ENCODE measurements around the gene LYPD6.

DNA sequence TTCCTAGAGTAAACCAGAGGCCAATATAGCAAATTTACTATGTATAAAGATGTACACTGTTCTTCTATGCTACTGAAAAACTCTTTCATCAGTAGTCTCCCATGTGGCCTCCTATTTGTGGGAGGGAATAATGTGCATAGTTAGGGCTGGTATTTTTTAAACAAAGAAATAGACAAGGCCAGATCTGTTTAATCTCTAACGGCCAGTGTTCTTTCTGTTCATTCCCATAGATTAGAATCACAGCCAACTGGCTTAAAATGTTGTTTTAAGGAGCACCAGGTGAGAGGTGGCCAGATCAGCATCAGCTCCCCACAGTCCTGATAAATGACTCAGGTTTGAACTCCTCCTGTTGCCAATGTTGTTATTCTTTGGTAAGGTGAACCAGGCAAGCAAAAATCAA lies 12.1 kb downstream of the LYPD6 start:
- TF ChIP-seq CTCF (IDR thresholded peaks at IDR 0.05) (no peak), POLR2A (IDR thresholded peaks at IDR 0.05) (no peak)

Data from gastroesophageal sphincter (tissue), 3 donors.